HepG2 (cell line): ENCODE data around the gene TBX10. TPM values are rescaled to one million over a fixed set of nuclear protein-coding genes. Genes with fewer than 3 reads are reported as not detected.

Experiments used
- CREM ChIP-seq, 2 experiments: sonication (generic) in 1 of 2; formaldehyde crosslinking in 1 of 2; IDR thresholded peaks; 2 replicates each; pipeline versions ENCODE4 v1.4.0 to v1.6.1; 2016 to 2020; ENCODE audit warnings: antibody characterized with exemption in 1 of 2, mild to moderate bottlenecking in 1 of 2, missing genetic modification reagents in 1 of 2
- FOXA1 ChIP-seq, 2 experiments: fragments of 450-650 bp in 1 of 2; sonication (generic) in 1 of 2; formaldehyde crosslinking in 1 of 2; IDR thresholded peaks; 2 replicates each; pipeline versions ENCODE4 v1.4.0 to v1.6.1; 2016 to 2020; ENCODE audit warnings: missing genetic modification reagents in 1 of 2
- MTA1 ChIP-seq: sonication (generic); formaldehyde crosslinking; IDR thresholded peaks from 2 replicates; pipeline ENCODE4 v1.4.0; 2020; ENCODE audit warnings: missing genetic modification reagents, mild to moderate bottlenecking, borderline replicate concordance
- NFE2L1 ChIP-seq: sonication (generic); formaldehyde crosslinking; IDR thresholded peaks from 2 replicates; pipeline ENCODE4 v1.4.0; 2020; ENCODE audit warnings: missing genetic modification reagents, mild to moderate bottlenecking, borderline replicate concordance
- PAXIP1 ChIP-seq: sonication (generic); formaldehyde crosslinking; conservative IDR thresholded peaks from 2 replicates; pipeline ENCODE4 v1.4.0; 2020; ENCODE audit warnings: mild to moderate bottlenecking, missing genetic modification reagents, moderate library complexity
- TCF7L2 ChIP-seq: IDR thresholded peaks from 2 replicates; pipeline ENCODE4 v1.6.1; 2011; ENCODE audit warnings: mild to moderate bottlenecking, low read depth, low read length, moderate library complexity
- ZBTB33 ChIP-seq: sonication (generic); formaldehyde crosslinking; IDR thresholded peaks from 2 replicates; pipeline ENCODE4 v1.4.0; 2020; ENCODE audit warnings: missing genetic modification reagents
- ZNF263 ChIP-seq: sonication (generic); formaldehyde crosslinking; IDR thresholded peaks from 2 replicates; pipeline ENCODE4 v1.4.0; 2020; ENCODE audit warnings: missing genetic modification reagents
- ZNF329 ChIP-seq: sonication (generic); formaldehyde crosslinking; IDR thresholded peaks from 2 replicates; pipeline ENCODE4 v1.9.0; 2021; ENCODE audit warnings: low read depth, mild to moderate bottlenecking, missing genetic modification reagents
- ZNF562 ChIP-seq: sonication (generic); formaldehyde crosslinking; IDR thresholded peaks from 2 replicates; pipeline ENCODE4 v1.8.0; 2022; ENCODE audit warnings: missing genetic modification reagents, borderline replicate concordance
- ZNF605 ChIP-seq: sonication (generic); formaldehyde crosslinking; IDR thresholded peaks from 2 replicates; pipeline ENCODE4 v1.8.0; 2022; ENCODE audit warnings: mild to moderate bottlenecking, missing genetic modification reagents
- ZNF710 ChIP-seq: sonication (generic); formaldehyde crosslinking; IDR thresholded peaks from 2 replicates; pipeline ENCODE4 v1.5.0; 2020; ENCODE audit warnings: mild to moderate bottlenecking, missing genetic modification reagents, borderline replicate concordance
- ZNF784 ChIP-seq: sonication (generic); formaldehyde crosslinking; IDR thresholded peaks from 2 replicates; pipeline ENCODE4 v1.5.1; 2020; ENCODE audit warnings: missing genetic modification reagents, mild to moderate bottlenecking, borderline replicate concordance
- polyA plus RNA-seq, 8 experiments: library from polyadenylated mRNA; depleted of rRNA in 3 of 8; stranded (reverse) in 7 of 8; unstranded in 1 of 8; fragments of >200 nt; fragmentation: Illumina TruSeq in 4 of 8; extraction: Trizol in 4 of 8; gene quantifications; 2 replicates each; pipeline versions ENCODE4 v1.2.1 to v1.2.3, GENCODE V29; 2011 to 2016; ENCODE audit warnings: low read depth in 4 of 8, missing spikeins in 1 of 8, mixed read lengths in 1 of 8; ENCODE audit not compliant: insufficient read depth in 1 of 8
- total RNA-seq, 5 experiments: library from RNA; depleted of rRNA; stranded (reverse); fragments of >200 nt; fragmentation: Illumina TruSeq; extraction: Trizol; gene quantifications; 2 replicates each; pipeline ENCODE4 v1.2.3, GENCODE V29; 2016; ENCODE audit warnings: low read depth in 1 of 5

The TBX10 gene
- total and polyA plus RNA-seq, 2 of the 13 experiments (the other 11 are each of a cell fraction or from before 2014, with no cell fraction given) = 0.27 to 1.7 TPM

GRCh38 chr11:67629386-67630227, 10.0 kb downstream of the TBX10 start, which contains the start of gene NUDT8 (continued):
- no peak for TF ChIP-seq PAXIP1 (CRISPR knock-in tag)
- peak; percentile 61; the same call in 1 of the 2 replicates for TF ChIP-seq ZBTB33
- no peak for TF ChIP-seq FOXA1 (IDR thresholded peaks at IDR 0.05)
- TF ChIP-seq FOXA1 (CRISPR knock-in tag; IDR thresholded peaks at IDR 0.05) = no peak
- peak; percentile 62; the same call in 1 of the 2 replicates for TF ChIP-seq ZNF784
- TF ChIP-seq NFE2L1 (CRISPR knock-in tag) = no peak
- TF ChIP-seq TCF7L2 = no peak
- peak; percentile 50; the same call in 1 of the 2 replicates for TF ChIP-seq ZNF605
- TF ChIP-seq ZNF329 (CRISPR knock-in tag) = peak; percentile 70; the same call in 1 of the 2 replicates
- TF ChIP-seq CREM (IDR thresholded peaks at IDR 0.05) = no peak
- no peak for TF ChIP-seq CREM (CRISPR knock-in tag; IDR thresholded peaks at IDR 0.05)
- peak; percentile 43; the same call in 1 of the 2 replicates for TF ChIP-seq MTA1 (CRISPR knock-in tag)
- no peak; the same call in 1 of the 2 replicates for TF ChIP-seq ZNF710
- TF ChIP-seq ZNF562 (CRISPR knock-in tag) = no peak
- TF ChIP-seq ZNF263 (CRISPR knock-in tag) = peak; percentile 49; the same call in 1 of the 2 replicates
